ENCODE measurements around the gene EBF4.

DNA sequence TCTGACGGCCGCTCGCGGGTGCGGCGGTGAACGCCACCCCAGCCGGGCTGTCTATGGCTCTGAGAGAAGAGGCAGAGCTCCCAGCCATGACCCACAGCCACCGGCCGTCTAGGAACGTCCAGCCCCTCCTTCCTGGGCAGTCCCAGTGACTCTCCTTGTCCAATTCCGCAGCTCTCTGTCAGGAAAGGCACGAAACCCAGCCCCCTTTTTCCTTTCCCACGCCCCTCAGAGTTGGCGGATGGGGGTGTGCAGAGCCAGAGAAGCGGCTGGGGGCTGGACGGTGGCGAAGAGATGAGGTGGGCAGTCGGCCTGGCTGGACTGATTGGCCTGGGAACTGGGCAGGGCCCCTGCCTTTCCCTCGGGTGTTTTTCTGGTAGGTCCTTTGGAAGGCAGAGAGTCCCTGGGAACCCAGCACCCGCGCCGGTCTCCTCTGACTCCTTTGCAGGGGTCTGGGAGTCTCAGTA lies 1.5 kb downstream of the EBF4 start:
- TF ChIP-seq, protein P1, sequence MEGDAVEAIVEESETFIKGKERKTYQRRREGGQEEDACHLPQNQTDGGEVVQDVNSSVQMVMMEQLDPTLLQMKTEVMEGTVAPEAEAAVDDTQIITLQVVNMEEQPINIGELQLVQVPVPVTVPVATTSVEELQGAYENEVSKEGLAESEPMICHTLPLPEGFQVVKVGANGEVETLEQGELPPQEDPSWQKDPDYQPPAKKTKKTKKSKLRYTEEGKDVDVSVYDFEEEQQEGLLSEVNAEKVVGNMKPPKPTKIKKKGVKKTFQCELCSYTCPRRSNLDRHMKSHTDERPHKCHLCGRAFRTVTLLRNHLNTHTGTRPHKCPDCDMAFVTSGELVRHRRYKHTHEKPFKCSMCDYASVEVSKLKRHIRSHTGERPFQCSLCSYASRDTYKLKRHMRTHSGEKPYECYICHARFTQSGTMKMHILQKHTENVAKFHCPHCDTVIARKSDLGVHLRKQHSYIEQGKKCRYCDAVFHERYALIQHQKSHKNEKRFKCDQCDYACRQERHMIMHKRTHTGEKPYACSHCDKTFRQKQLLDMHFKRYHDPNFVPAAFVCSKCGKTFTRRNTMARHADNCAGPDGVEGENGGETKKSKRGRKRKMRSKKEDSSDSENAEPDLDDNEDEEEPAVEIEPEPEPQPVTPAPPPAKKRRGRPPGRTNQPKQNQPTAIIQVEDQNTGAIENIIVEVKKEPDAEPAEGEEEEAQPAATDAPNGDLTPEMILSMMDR (IDR thresholded peaks at IDR 0.05; ENCODE audit: poor library complexity, severe bottlenecking): no peak
- TF ChIP-seq RAD21 (conservative IDR thresholded peaks at IDR 0.05) (no peak), EZH2 (IDR thresholded peaks at IDR 0.05; ENCODE audit: borderline replicate concordance, insufficient read depth, low read length, poor library complexity, severe bottlenecking) (no peak), POLR2AphosphoS5 (IDR thresholded peaks at IDR 0.05) (no peak), EP300 (conservative IDR thresholded peaks at IDR 0.05; ENCODE audit: poor library complexity, severe bottlenecking) (no peak), MXI1 (conservative IDR thresholded peaks at IDR 0.05; ENCODE audit: poor library complexity, severe bottlenecking) (no peak), SMC3 (conservative IDR thresholded peaks at IDR 0.05; ENCODE audit: poor library complexity) (no peak), TAF1 (IDR thresholded peaks at IDR 0.05; ENCODE audit: low read depth) (no peak)
- TF ChIP-seq, protein P2, sequence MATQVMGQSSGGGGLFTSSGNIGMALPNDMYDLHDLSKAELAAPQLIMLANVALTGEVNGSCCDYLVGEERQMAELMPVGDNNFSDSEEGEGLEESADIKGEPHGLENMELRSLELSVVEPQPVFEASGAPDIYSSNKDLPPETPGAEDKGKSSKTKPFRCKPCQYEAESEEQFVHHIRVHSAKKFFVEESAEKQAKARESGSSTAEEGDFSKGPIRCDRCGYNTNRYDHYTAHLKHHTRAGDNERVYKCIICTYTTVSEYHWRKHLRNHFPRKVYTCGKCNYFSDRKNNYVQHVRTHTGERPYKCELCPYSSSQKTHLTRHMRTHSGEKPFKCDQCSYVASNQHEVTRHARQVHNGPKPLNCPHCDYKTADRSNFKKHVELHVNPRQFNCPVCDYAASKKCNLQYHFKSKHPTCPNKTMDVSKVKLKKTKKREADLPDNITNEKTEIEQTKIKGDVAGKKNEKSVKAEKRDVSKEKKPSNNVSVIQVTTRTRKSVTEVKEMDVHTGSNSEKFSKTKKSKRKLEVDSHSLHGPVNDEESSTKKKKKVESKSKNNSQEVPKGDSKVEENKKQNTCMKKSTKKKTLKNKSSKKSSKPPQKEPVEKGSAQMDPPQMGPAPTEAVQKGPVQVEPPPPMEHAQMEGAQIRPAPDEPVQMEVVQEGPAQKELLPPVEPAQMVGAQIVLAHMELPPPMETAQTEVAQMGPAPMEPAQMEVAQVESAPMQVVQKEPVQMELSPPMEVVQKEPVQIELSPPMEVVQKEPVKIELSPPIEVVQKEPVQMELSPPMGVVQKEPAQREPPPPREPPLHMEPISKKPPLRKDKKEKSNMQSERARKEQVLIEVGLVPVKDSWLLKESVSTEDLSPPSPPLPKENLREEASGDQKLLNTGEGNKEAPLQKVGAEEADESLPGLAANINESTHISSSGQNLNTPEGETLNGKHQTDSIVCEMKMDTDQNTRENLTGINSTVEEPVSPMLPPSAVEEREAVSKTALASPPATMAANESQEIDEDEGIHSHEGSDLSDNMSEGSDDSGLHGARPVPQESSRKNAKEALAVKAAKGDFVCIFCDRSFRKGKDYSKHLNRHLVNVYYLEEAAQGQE (IDR thresholded peaks at IDR 0.05; ENCODE audit: borderline replicate concordance): no peak

Measured in neural cell (in vitro differentiated cells).